Gastrocnemius medialis (tissue), 4 donors: ENCODE measurements around the gene ABCC4. TPM values are rescaled to one million over a fixed set of nuclear protein-coding genes. Genes with fewer than 3 reads are reported as not detected.

Experiments used
- ATAC-seq, 2 donors: fragments of 150-250 bp; one replicate each; pipeline ENCODE4 v1.9.1; 2016
- DNase-seq, 2 donors: peaks; one replicate each; pipeline ENCODE4 v3.0.0-alpha.2; 2019
- H3K27ac ChIP-seq, 4 donors: fragments of 200-600 bp; sonication (generic); 1 replicate in 1 of 4; 2 replicates in 3 of 4; pipeline ENCODE4 v1.5.1; 2016 to 2018; ENCODE audit warnings: mild to moderate bottlenecking in 2 of 4, moderate library complexity in 1 of 4
- H3K27me3 ChIP-seq, 3 donors: fragments of 200-600 bp; sonication (generic) in 2 of 3; 1 replicate in 1 of 3; 2 replicates in 2 of 3; pipeline versions ENCODE4 v1.5.1 to v1.6.0; 2016 to 2019; ENCODE audit warnings: mild to moderate bottlenecking in 1 of 3, moderate library complexity in 1 of 3
- H3K36me3 ChIP-seq, 2 donors: fragments of 200-600 bp; sonication (generic) in 1 of 2; one replicate each; pipeline ENCODE4 v1.5.1; 2017 to 2018
- H3K4me1 ChIP-seq, 2 donors: fragments of 200-600 bp; sonication (generic) in 1 of 2; one replicate each; pipeline ENCODE4 v1.5.1; 2016 to 2017; ENCODE audit warnings: mild to moderate bottlenecking in 2 of 2
- H3K4me3 ChIP-seq, 4 donors: fragments of 200-600 bp; sonication (generic) in 3 of 4; 1 replicate in 1 of 4; 2 replicates in 3 of 4; pipeline ENCODE4 v1.5.1; 2016 to 2019; ENCODE audit warnings: mild to moderate bottlenecking in 2 of 4
- H3K9me3 ChIP-seq, 3 donors: fragments of 200-600 bp; sonication (generic) in 2 of 3; 1 replicate in 1 of 3; 2 replicates in 2 of 3; pipeline ENCODE4 v1.5.1; 2016 to 2019
- POLR2A ChIP-seq, 2 donors: fragments of 450-650 bp; IDR thresholded peaks; one replicate each; pipeline ENCODE4 v1.6.1; 2017; ENCODE audit warnings: antibody characterized with exemption in 2 of 2, mild to moderate bottlenecking in 2 of 2, moderate library complexity in 2 of 2
- in situ Hi-C, 4 donors: fragments of 200-750 bp; cut with MboI; loops; one replicate each; pipeline versions ENCODE4 v1.15.0 to v1.8.0; 2017; ENCODE audit warnings: low sequenced_read_pairs in 4 of 4
- intact Hi-C: fragments of 100-400 bp; cut with DNase I; formaldehyde crosslinking; loops from one replicate; pipeline ENCODE4 v1.15.1; 2023; ENCODE audit warnings: low total_unique reads
- total RNA-seq, 4 donors: library from RNA; depleted of rRNA; stranded (reverse); fragments of >200 nt; gene quantifications; one replicate each; pipeline versions ENCODE4 v1.1.0 to v1.2.3, GENCODE V29; 2016
- TF ChIP-seq, protein P1 (sequence below), 5 experiments: fragments of 450-650 bp in 3 of 5; fragments of 200-600 bp in 2 of 5; sonication (generic) in 2 of 5; IDR thresholded peaks in 4 of 5; conservative IDR thresholded peaks in 1 of 5; 1 replicate in 4 of 5; 2 replicates in 1 of 5; pipeline ENCODE4 v1.5.1; 2016 to 2019; ENCODE audit warnings: antibody characterized with exemption in 5 of 5, mild to moderate bottlenecking in 3 of 5, moderate library complexity in 3 of 5

Gene ABCC4
- total RNA-seq, 4 donors from 2014 or later: 5.4 to 16.2 (median 11.9) TPM

DNA sequence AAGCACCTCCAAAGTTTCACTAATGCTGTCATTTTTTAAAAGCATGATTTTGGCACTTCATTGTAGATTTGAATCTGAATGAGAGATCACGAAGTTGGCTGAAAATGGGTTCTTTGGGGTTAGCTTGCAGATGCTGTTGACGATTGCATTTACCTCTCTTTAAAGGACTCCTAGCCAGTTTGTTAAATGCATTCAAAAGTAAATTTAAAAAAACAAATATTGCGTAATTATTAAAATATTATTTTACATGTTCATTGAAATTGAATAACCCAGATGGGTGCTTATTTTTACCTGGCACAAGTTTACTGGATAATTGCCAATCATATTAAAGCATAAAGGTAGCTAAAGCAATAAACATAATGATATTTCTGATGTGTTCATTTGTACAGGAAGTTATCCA lies 172.2 kb downstream of the ABCC4 start:
- in situ Hi-C loops: loop anchor here in 1 of 4 donors (25.0 kb wide), 1 partner anchor 467 kb away; no protein-coding TSS in a partner anchor
- ATAC-seq: no peak
- TF ChIP-seq, protein P1, sequence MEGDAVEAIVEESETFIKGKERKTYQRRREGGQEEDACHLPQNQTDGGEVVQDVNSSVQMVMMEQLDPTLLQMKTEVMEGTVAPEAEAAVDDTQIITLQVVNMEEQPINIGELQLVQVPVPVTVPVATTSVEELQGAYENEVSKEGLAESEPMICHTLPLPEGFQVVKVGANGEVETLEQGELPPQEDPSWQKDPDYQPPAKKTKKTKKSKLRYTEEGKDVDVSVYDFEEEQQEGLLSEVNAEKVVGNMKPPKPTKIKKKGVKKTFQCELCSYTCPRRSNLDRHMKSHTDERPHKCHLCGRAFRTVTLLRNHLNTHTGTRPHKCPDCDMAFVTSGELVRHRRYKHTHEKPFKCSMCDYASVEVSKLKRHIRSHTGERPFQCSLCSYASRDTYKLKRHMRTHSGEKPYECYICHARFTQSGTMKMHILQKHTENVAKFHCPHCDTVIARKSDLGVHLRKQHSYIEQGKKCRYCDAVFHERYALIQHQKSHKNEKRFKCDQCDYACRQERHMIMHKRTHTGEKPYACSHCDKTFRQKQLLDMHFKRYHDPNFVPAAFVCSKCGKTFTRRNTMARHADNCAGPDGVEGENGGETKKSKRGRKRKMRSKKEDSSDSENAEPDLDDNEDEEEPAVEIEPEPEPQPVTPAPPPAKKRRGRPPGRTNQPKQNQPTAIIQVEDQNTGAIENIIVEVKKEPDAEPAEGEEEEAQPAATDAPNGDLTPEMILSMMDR (IDR thresholded peaks at IDR 0.05 in 4 of 5, conservative IDR thresholded peaks at IDR 0.05 in 1 of 5): no peak
- no peak for TF ChIP-seq POLR2A (IDR thresholded peaks at IDR 0.05)
- no peaks in the 10 kb centered on the region for H3K9me3 ChIP-seq
- H3K4me3 ChIP-seq: no peak overlapping the region
- DNase-seq: no peak
- intact Hi-C loops: no loop called here
- no peaks in the 10 kb centered on the region for H3K27me3 ChIP-seq
- no peaks in the 10 kb centered on the region for H3K4me1 ChIP-seq
- no peak overlapping the region for H3K27ac ChIP-seq
- no peaks in the 10 kb centered on the region for H3K36me3 ChIP-seq

DNA sequence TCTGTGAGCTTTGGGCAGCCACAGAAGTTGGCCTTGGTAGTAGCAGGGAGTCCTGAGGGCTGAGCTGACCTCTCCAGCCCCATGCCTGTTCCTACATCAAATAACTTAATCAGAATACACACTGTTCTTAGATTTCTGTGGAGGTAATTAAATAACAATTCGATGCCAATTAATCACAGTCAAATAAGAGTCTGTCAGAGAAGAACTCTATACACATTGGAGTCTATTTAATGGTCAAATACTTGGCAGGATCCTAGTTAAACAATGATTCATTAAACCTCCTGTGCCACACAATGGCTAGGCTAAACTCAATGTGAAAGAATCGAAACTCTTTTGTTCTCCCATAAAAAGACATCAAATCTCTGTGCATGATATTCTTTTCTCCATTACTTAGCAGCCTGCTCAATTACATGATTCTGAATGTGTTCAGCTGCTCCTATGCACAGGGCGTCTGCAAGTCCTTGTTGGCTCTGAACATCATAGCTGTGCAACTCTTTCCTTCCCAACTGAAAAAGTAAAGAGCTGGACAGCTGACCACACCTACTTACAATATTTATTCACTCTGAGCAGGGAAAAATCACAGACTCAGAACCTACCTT lies 173.1 kb downstream of the ABCC4 start:
- ATAC-seq (no peak), DNase-seq (no peak)
- Histone ChIP-seq H3K36me3 (no peaks in the 10 kb centered on the region), H3K4me3 (no peak overlapping the region), H3K4me1 (no peaks in the 10 kb centered on the region), H3K27me3 (no peaks in the 10 kb centered on the region), H3K9me3 (no peaks in the 10 kb centered on the region), H3K27ac (no peak overlapping the region)
- in situ Hi-C loops: loop anchor here in 1 of 4 donors (25.0 kb wide), 1 partner anchor 466 kb away; no protein-coding TSS in a partner anchor
- TF ChIP-seq, protein P1 (IDR thresholded peaks at IDR 0.05 in 4 of 5, conservative IDR thresholded peaks at IDR 0.05 in 1 of 5): no peak
- TF ChIP-seq POLR2A (IDR thresholded peaks at IDR 0.05): no peak
- intact Hi-C loops: no loop called here

DNA sequence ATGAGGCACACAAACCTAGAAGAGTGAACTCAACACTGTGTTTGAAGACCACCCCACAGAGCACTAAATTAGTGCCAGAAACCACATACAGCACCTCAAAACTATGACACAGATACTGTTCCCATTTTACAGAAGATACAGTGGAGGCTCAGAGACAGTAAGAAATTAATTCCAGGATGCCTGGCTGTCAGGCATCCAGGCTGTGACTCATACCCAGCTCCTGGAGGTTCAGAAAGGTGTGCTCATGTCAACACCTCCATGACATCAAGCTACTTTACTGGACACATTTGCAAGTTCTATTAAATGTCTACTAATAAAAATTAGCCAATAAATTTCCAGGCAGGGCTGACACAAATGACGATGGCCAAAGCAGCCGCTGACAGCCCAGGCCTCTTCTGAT lies 176.3 kb downstream of the ABCC4 start:
- DNase-seq (no peak), ATAC-seq (no peak)
- no peak overlapping the region for H3K27ac ChIP-seq
- H3K9me3 ChIP-seq: no peaks in the 10 kb centered on the region
- no peak overlapping the region for H3K4me3 ChIP-seq
- in situ Hi-C loops: loop anchor here in 1 of 4 donors (25.0 kb wide), 1 partner anchor 463 kb away; no protein-coding TSS in a partner anchor
- intact Hi-C loops: no loop called here
- H3K36me3 ChIP-seq: no peaks in the 10 kb centered on the region
- TF ChIP-seq, protein P1 (IDR thresholded peaks at IDR 0.05 in 4 of 5, conservative IDR thresholded peaks at IDR 0.05 in 1 of 5): no peak
- no peak for TF ChIP-seq POLR2A (IDR thresholded peaks at IDR 0.05)
- no peaks in the 10 kb centered on the region for H3K27me3 ChIP-seq
- H3K4me1 ChIP-seq: no peaks in the 10 kb centered on the region

DNA sequence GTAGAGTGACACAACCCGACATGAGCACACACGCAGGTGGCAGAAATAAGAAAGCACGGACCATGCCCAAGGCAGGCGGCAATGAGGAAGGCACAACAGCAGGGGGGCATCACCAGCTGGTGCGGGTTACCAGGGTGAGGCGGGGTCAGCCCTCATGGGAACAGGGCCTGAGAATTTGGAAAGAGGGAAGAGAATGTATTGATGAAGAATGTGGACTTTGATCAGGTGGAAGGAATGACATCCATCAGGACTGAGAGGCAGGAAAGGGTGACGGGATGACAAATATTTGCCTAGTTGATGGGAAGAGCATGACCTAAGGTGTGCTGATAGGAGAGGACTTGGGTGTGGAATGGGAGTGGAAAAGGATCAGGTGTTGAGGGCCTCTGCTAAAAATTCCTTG lies 177.5 kb downstream of the ABCC4 start:
- no peak overlapping the region for H3K27ac ChIP-seq
- TF ChIP-seq, protein P1 (IDR thresholded peaks at IDR 0.05 in 4 of 5, conservative IDR thresholded peaks at IDR 0.05 in 1 of 5): no peak
- no peak for TF ChIP-seq POLR2A (IDR thresholded peaks at IDR 0.05)
- in situ Hi-C loops: no loop called here
- H3K9me3 ChIP-seq: no peaks in the 10 kb centered on the region
- no peak overlapping the region for H3K4me3 ChIP-seq
- intact Hi-C loops: no loop called here
- DNase-seq: no peak
- H3K4me1 ChIP-seq: no peaks in the 10 kb centered on the region
- H3K27me3 ChIP-seq: no peaks in the 10 kb centered on the region
- no peak for ATAC-seq
- H3K36me3 ChIP-seq: no peaks in the 10 kb centered on the region

DNA sequence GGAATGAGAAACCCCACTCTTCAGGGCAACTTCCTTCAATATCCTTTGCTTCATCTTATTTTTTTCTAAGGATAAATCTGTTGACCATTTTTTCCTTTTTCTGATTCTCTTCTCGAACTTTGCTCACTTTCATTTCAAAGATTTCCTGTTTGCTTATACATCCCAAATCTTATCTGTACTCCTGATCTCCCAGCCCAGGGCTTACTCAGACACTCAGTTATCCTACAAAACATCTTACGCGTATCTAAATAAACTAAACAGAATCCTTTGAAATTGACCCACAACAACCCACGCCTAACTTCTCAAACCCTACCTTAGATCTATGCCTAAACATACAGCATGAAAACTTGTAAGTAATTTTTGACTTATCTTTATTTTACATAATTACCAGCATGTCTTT lies 179.2 kb downstream of the ABCC4 start:
- in situ Hi-C loops: no loop called here
- Histone ChIP-seq H3K9me3 (no peaks in the 10 kb centered on the region), H3K36me3 (no peaks in the 10 kb centered on the region), H3K27ac (no peak overlapping the region), H3K4me3 (no peak overlapping the region), H3K27me3 (no peaks in the 10 kb centered on the region), H3K4me1 (no peaks in the 10 kb centered on the region)
- ATAC-seq: no peak
- TF ChIP-seq POLR2A (IDR thresholded peaks at IDR 0.05): no peak
- TF ChIP-seq, protein P1 (IDR thresholded peaks at IDR 0.05 in 4 of 5, conservative IDR thresholded peaks at IDR 0.05 in 1 of 5): no peak
- no peak for DNase-seq
- intact Hi-C loops: no loop called here
